GM12873 (cell line): ENCODE data around the gene RASGEF1C.

ENCODE experiments used
- TF ChIP-seq, protein P1 (sequence below): IDR thresholded peaks from 2 replicates; pipeline ENCODE4 v1.5.1; 2012; ENCODE audit warnings: low read depth, mild to moderate bottlenecking, moderate library complexity, low read length, control low read depth; ENCODE audit not compliant: insufficient read depth; ENCODE audit errors: missing control alignments

The RASGEF1C gene

DNA sequence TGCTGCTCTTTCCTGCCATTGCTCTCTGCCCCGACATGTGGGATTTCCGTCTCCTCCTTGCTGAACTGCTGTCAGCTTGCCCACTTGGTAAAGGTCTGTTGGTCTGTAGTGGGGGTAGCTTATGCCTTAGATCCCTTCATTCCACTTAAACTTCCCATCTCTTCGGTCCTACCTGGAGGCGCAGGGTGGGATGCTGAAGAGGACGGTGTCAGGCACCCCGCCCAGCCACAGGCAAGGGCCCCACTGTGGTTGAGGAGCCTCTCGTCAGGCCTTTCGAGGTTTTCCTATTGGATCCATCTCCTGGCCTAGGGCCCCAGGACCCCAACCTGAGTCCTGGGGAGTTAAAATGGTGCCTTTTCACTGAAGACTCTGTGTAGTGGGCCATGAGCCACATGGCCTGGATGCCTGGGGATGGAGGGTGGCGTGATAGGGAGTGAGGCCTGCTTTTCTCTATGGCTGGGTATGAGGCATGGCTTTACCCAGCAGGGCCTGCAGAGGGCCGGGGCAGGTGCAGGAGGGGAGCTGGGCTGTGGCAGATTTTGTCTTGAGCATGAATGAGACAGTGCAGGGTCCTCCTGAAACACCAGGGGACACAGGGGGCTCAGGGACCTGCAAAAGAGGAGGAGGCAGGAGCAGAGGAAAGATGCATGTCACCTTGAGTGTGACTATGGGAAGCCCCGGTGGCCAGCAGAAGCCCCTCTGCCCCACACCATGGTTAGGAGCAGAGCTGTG is 111.7 kb downstream of the RASGEF1C start:
- TF ChIP-seq, protein P1, sequence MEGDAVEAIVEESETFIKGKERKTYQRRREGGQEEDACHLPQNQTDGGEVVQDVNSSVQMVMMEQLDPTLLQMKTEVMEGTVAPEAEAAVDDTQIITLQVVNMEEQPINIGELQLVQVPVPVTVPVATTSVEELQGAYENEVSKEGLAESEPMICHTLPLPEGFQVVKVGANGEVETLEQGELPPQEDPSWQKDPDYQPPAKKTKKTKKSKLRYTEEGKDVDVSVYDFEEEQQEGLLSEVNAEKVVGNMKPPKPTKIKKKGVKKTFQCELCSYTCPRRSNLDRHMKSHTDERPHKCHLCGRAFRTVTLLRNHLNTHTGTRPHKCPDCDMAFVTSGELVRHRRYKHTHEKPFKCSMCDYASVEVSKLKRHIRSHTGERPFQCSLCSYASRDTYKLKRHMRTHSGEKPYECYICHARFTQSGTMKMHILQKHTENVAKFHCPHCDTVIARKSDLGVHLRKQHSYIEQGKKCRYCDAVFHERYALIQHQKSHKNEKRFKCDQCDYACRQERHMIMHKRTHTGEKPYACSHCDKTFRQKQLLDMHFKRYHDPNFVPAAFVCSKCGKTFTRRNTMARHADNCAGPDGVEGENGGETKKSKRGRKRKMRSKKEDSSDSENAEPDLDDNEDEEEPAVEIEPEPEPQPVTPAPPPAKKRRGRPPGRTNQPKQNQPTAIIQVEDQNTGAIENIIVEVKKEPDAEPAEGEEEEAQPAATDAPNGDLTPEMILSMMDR: no peak

DNA sequence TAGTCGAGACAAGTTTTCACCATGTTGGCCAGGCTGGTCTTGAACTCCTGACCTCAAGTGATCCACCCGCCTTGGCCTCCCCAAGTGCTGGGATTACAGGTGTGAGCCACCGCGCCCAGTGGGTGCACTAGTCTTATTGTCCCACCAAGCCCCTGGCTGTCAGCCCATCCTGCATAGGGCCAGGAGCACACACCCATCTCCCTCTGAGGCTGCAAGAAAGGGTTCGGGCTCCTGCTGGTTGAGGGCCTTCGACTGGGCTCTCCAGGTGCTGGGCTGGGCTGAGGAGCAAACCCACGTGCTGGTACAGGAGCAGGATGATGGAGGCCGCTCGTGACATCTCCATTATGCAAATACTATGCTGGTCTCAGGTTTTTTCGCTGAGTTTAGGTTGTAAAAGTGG is 112.4 kb downstream of the RASGEF1C start:
- TF ChIP-seq, protein P1: no peak

DNA sequence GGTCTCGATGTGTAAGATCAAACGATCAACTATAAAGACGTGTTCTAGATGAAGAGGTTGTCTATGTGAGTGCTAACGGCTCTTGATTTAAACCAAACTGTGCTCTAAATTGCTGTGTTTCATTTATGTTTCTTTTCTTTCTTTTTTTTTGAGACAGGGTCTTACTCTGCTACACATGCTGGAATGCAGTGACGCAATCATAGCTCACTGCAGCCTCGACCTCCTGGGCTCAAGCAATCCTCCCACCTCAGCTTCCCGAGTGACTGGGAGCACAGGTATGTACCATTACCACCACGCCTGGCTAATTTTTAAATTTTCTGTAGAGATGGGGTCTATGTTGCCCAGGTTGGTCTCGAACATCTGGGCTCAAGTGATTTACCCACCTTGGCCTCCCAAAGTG is 113.5 kb downstream of the RASGEF1C start:
- TF ChIP-seq, protein P1: no peak

DNA sequence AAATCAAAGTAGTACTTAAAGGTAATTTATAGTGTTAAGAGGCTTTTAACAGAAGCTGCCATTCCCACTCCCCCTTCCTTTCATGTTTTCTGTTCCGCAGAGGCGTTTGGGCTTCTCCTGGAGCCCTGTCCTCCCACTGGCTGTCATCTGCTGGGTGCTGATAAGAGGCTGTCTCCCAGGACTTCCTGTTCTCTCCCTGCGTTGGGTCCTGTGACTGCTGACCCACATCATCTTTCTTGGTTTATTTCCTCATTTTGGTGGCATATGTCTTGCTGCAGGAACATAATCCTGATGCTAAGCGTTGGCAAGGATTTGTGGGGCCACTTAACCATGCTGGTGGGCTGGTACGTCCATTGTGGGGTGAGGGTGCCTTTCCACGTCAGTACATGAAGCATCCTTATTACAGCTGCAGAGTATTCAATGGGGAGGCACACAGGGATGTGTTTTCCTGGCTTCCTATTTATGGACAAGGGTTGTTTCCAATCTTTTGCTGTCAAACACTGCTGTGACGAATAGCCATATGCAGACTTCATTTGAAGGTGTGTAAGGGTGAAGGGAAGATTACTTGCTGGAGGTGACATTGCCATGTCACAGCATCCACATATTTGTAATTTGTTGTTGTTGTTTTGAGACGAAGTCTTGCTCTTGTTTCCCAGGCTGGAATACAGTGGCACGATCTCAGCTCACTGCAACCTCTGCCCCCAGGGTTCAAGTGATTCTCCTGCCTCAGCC is 115.2 kb downstream of the RASGEF1C start:
- TF ChIP-seq, protein P1: no peak

DNA sequence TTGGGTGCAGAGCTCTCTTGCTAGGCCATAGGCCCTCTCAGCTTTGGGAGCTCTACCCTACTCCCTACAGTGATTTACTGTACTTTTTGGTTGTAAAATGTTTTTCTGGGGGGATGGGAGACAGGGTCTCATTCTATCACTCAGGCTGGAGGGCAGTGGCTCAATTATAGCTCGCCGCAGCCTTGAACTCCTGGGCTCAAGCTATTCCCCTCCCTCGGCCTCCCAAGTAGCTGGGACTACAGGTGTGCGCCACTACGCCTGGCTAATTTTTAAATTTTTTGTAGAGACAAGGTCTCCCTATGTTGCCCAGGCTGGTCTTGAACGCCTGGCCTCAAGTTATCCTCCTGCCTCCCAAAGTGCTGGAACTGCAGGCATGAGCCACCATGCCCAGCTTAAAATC is 115.8 kb downstream of the RASGEF1C start:
- TF ChIP-seq, protein P1: no peak

DNA sequence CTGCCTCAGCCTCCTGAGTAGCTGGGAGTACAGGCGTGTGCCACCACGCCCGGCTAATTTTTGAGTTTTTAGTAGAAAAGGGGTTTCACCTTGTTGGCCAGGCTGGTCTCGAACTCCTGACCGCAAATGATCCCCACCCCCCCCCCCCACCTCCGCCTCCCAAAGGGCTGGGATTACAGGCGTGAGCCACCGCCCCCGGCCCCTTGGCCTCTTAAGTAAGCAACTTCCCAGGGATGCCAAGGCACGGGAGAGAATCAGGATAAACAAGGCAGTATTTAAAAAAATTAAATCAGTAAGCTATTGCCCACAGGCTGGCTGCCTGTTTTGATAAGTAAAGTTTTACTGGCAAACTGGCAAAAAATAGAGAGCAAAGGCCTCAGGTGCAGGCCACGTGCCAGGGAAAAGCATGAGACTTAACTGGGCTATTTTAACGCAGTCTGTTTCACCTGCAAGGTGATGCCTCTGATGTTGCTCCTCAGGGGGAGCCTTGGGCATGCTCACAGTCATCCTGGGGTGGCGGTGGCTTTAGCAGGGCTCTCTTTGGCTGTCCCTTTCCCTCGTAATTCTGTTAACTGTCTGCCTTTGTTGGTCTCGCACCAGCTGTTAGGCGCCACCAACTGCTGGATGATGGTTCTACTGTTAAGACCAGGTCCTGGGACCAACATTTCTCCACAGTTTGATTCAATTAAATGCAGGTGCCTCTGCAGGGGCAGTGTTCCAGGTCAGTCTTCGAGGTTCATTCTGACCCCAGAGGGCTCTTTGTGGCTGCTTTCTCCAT is 118.1 kb downstream of the RASGEF1C start:
- TF ChIP-seq, protein P1: no peak
